ENCODE results near the gene STRAP.

DNA sequence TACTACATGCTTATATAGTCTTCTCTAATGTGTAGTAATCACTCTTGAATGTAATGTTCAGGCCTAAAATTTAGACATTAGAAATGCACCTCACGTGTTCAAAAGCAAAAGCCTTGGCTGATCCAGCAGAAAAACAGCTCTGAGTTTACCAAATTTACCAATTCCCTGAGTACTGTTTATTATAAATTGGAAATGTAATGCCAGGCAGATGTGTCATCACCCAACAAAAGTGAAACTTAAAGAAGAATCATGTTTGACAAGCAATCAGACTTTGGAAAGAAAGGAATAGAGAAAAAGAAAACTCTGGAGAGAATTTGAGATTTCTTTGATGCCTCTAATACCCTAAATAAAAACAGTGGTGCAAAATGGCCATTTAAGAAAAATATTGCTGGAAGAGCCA is 26.5 kb upstream of the STRAP start:
- TF ChIP-seq, protein P1, sequence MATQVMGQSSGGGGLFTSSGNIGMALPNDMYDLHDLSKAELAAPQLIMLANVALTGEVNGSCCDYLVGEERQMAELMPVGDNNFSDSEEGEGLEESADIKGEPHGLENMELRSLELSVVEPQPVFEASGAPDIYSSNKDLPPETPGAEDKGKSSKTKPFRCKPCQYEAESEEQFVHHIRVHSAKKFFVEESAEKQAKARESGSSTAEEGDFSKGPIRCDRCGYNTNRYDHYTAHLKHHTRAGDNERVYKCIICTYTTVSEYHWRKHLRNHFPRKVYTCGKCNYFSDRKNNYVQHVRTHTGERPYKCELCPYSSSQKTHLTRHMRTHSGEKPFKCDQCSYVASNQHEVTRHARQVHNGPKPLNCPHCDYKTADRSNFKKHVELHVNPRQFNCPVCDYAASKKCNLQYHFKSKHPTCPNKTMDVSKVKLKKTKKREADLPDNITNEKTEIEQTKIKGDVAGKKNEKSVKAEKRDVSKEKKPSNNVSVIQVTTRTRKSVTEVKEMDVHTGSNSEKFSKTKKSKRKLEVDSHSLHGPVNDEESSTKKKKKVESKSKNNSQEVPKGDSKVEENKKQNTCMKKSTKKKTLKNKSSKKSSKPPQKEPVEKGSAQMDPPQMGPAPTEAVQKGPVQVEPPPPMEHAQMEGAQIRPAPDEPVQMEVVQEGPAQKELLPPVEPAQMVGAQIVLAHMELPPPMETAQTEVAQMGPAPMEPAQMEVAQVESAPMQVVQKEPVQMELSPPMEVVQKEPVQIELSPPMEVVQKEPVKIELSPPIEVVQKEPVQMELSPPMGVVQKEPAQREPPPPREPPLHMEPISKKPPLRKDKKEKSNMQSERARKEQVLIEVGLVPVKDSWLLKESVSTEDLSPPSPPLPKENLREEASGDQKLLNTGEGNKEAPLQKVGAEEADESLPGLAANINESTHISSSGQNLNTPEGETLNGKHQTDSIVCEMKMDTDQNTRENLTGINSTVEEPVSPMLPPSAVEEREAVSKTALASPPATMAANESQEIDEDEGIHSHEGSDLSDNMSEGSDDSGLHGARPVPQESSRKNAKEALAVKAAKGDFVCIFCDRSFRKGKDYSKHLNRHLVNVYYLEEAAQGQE (IDR thresholded peaks at IDR 0.05; ENCODE audit: insufficient read depth in 1 of 2, low read depth in 2 of 2, low read length in 2 of 2) = no peak
- no peak for TF ChIP-seq POLR2AphosphoS5 (IDR thresholded peaks at IDR 0.05; ENCODE audit: low read depth, low read length)
